Glomerular endothelial cell (primary cell): ENCODE measurements around the gene DIS3L2. TPM values are rescaled to one million over a fixed set of nuclear protein-coding genes. Genes with fewer than 3 reads are reported as not detected.

Experiments
- DNase-seq: peaks from one replicate; pipeline ENCODE4 v3.0.0-alpha.2; 2011; ENCODE audit warnings: low read depth, low spot score; ENCODE audit errors: extremely low read depth
- total RNA-seq: library from RNA; depleted of rRNA; stranded (reverse); fragments of >200 nt; gene quantifications from 2 replicates; pipeline ENCODE4 v1.2.3, GENCODE V29; 2015

DIS3L2 gene
- total RNA-seq, 1 donor from 2014 or later, result 33.5 TPM

DNA sequence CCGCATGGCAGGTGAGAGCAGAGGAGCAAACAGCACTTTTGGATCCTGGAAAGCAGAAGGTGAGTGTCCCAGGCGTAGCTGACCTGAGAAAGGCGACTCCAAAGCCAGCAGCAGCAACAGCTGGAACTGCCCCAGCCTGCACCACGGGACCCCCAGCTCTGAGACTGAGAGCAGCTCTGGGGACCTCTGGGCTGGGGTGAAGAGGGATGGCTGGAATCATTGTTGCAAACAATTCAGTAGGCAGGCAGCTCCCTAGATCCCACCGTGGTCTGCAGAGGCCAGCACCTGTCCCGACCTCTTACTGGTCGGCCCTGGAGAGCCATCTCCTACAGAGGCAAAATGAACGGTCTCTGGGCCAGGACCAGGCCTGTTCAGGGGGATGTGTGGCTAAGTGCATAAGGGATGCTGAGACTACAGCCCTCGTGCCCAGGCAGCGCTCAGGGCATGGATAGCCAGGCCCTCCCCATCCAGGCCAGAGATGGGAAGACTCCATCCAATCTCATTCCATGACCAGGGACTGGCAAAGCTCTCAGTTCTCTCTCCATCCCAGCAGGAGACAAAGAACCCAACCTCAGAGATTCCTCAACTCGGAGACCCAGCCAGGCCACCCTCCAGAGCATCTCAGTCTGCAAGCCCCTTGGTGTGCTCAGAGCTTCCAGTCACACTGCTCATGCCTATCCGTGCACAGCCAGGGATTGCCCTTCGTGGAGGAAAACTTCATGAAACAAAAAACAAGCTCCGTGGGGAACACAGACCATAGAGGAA lies 378.8 kb downstream of the DIS3L2 start:
- no peak for DNase-seq

DNA sequence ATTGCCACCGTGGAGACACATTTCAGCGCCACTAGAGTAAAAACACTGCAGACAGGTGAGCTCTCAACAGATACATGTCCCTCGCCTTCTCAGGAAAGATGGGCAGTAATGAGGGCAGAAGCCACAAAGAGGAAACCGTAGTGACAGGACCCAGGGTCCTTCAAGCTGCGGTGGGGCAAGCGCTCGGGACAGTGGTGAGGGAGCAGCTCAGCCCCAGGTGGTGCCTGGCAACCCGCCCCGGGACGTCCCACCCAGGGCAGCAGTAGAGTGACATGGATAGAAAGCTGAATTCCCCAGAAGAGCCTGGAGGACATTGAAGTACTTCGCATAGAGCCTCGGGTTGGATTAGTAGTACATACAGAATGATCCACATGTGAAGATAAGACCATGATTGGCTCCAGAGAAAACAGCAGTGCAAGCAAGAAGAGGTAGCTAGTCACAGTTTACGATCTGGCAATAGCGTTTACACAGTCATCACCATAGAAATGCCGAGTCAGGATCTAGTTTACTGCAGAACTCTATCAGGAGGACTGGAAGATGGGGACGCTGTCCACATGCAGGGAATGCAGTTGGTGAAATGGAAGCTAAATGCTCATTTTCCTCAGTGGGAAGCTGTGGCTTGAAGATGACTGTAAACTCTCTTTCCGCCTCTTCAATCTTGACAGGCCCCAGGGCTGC lies 379.7 kb downstream of the DIS3L2 start:
- no peak for DNase-seq

DNA sequence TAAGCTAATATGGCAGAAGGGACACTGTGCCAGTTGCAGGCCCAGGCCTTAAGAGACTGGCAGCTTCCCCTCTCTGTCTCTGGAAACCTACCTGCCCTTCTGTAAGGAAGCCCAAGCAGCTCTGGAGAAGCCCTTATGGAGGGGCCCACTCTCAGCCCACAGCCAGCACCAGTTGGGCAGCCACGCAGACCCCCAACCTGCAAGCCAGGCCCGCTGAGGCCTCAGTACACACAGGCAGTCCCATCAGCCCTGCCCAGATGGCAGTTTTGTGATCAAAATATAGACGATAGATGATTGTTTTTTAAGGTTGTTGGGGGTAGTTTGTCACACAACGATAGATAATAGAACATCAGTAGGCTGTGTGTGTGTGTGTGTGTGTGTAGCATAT lies 380.2 kb downstream of the DIS3L2 start:
- DNase-seq, result no peak

DNA sequence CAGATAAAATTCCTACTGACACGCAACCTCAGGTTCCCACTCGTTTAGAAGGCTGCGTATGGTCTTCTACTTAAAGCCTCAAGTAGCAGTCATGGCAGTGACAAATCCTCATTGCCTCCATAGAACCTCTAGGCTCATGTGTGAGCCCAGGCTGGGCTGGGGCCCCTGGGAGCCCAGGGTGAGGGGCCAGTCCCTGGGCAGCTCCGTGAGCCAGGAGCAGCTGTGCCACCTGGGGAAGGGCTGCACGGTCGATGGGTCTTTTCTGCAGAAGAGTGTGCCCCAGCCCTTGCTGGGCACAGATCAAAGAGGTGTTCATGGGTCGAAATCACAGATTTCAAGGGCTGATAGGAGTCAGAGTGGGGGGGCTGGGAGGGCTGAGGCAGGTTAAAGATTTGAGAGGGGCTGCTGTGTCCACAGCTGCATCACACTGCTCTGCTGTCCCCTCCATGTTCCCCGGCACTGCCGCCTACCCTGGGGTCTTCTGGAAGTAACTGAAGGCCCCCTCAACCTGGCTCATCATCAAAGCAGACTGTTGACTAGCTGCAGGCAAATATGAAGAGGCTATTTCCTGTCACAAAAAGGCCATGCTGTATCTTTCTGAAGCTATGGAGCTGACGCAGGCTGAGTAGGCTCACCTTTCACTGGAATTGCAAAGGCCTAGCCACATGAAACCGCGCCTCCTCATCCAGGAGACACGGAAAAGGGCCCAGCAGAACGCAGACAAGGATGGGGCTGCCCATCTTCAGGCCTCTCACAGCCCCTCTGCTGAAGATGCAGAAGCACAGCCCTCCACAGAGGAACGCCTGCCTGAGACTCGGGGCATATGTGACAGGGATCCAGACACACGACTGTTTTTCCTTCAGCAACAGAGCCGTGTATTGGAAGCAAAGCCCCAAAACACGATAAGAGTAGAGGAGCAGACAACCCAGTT lies 381.4 kb downstream of the DIS3L2 start:
- no peak for DNase-seq

DNA sequence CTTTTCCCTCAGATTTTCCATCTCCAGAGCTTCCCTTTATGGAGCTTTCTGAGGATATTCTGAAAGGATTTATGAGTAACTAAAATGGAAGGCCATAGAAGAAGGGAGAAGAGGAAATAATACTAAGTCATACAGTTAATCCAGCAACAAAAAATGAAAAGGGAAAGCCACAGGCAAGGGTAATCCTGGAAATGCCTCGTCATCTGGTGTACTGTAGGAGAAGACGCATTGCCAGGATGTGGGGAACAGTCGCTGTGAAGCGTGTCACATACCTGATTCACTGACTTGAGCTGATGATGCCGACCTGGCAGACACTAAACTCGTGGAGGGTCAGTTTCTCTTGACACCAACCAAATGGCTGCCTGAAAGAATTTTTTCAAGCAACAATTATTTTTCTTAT lies 382.3 kb downstream of the DIS3L2 start:
- DNase-seq, result no peak

DNA sequence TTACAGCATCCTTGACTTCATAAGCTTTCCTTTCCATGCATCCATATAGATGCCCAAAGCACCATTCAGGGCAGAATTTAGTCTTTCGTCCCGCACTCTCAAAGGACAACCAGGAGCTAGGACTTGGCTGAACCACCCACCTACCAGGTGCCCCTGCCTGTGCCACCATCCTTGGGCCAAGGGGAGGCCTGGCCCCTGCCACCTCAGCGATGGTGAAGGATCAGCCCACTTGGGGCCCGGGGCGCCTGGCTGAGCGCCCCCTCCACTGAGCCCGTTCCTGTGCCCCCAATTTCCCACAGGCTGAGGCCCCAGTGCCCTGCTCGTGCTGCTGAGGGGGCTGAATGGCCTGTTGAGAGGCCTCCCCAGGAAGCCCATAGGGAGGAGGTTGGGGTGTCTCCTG lies 383.7 kb downstream of the DIS3L2 start:
- DNase-seq, result no peak

DNA sequence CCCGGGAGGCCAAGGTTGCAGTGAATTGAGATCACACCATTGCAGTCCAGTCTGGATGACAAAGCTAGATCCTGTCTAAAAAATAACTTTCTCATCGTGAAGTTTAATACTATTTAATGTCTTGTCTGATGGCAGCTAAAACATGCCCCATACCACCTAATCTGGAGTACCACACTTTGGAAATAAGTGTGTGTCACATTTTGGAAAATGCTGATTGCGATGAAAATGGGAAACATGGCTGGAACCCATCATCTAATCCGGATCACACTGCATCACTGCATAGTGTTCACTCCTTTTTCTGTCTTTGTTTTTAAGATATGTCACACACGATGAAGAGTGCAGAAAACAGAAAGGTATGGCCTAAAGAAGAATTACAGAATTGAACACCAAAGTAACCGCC lies 385.9 kb downstream of the DIS3L2 start:
- no peak for DNase-seq

DNA sequence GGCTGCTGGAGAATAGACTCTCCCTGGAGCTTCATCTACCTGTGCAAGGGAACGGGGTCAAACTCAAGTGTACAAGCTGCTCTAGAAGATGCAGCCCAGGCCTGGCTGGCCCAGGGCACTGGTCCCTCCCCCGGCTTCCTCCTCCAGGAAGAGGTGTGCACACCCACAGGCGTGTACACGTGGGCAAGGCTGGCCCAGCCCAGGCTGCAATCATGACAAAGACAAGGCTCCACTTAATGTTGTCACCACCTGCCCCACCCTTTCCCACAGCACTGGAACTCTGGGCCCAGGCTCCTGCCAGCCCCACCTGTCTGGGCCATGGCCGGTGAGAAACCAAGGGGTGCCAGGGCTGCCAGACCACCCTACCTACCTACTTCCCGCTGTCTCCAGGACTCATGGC lies 387.4 kb downstream of the DIS3L2 start:
- no peak for DNase-seq

DNA sequence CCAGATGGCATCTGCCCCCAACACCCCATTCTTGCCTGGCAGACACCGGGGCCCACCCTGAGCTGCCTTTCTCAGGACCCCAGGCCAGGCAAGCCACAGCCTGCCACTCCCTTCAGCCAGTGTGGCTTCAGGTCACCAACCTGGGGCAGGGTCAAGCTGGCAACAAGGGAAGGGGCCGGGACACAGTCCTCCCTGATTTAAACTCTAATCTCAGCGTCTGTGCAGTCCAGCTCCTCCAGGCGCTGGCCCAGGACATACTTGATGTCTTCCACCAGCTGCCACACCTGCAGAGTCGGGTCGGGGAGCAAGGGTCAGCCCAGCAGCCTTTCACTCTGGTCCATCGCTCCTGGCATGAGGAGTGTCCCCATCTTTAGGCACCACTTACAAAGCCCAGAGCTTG lies 388.0 kb downstream of the DIS3L2 start:
- no peak for DNase-seq

DNA sequence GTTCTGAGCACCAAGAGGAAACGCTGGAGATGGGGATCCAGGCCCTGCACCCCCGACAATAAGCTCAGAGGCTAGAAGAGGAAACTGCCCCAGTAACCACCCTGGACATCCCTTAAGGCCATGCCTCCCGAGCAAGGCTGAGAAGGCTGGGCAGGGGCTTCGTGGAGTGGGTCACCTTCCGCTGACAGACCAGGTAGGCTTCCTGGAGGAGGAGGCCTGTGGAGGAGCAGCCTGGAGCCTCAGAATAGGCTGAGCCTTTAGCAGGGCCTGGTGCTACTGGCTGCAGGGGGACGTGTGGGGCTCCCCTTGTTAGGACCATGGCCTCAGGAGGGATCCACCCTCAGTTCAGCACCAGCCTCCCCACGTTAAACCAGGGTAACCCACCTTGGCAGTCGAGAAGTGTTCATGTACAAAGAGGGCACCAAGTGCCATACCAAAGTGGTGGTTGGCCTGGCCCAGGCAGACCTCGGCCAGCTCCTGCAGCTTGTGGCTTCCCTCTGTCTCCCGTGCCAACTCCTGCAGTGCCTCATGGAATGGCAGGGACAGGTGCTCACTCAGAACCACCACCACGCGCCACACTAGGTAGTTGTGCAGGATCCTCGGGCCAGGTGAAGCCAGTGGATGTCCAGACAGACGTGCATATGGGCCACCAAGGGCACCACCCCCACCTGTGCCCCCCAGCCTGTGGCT lies 388.6 kb downstream of the DIS3L2 start:
- no peak for DNase-seq

DNA sequence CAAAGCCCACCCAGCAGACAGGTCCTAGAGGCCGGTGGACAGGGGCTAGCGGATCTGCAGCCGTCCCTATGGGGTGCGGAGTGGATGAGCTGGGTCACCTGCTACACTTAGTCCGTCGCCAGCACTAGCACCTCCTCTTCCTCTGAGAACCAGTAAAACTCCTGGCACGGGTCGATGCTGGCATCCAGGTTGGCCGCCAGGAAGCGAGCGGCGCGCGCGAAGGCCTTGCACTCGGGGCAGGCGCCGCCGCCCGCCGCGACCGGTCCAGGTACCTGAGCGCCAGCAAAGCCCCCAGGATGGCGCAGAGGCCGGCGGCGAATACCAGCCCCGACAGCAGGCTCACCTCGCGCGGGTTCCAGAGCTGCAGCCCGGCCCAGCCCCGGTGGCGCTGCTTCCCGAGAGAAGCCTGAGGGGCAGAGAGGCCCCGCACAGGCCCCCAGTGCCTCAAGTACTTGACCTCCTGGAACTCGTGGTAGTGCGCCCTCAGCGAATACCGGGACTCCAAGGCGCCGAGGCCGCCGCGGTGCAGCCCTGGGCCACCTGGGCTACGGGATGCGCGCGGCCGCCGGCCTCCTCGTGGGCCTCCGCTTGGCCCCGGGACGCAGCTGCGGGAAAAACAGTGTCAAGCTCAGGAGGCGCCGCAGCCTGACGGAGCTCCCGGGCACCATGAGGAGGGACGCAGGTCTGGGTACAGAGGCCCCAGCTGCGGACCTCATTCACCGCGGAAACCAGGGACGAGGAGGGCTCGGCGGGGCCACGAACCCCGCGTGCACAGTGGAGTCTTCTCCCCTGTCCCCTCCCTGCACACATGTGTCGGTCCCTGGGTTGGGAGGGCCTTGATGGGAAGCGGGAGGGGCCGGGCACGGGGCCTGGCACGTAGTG lies 389.5 kb downstream of the DIS3L2 start:
- DNase-seq, result no peak

DNA sequence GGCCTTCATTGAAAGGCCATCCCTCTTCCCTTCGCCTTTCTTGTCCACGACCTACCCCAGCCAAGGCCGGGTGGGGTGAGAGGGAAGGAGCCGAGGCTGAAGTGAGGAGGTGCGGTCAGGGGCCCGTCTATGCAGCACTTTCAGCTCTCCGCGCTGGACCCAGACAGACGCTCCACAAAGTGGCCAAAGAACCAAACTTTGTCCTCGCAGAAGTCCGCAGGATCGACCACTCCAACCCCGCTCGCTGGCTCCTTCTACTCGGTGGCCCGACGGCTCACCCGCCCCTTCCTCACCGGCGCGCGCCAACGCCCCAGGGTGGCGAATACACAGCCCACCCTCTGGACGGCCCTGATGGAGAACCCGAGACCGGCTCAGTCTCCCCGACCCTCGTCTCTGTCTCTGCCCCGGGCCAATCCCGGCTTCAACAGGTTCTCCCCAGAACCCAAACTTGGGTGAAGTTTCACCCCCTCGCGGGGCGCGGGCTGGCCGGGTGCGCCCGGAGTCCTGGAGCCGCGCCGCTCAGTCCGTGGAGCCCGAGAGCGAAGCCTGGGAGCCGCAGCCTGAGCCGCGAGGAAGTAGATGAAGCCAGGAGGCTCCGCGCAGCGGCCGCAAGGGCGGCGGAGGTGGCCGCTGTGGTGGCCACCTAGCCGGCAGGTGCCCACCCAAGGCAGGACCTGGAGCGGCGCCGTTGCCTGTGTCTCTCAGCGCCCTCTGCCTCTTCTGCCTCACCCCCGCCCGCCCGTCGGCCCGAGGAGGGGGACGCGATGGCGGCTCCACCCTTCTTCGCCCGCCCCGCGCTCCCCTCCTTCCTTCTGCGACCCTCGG lies 390.4 kb downstream of the DIS3L2 start:
- DNase-seq, result no peak

DNA sequence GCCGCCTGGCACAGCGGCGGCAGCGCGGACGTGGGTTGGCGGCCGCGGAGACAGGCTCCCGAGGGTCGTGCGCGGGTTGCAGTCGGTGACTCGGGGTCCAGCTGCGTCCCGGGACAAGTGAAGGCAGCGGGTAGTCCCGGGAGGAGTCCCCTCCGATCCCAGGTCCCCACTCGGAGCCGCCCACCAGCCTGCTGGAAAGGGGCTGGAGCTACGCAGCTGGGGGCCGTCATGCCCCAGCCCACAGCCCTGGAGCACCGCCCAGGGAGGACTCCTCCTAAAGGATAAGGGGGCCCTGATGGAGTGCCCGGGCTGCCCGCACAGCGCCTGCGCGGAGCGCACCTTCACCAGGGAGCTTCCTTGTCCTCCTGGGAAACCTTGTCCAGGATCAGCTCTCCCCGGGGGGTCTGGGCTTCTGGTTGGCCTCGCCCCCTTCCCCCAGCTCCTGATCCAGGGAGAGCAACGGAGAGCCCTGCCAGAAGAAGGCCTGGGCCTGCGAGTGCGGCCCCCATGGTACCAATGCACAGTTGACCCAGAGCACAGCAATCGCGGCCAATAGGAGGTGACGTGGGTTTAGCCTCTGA lies 391.1 kb downstream of the DIS3L2 start:
- no peak for DNase-seq

DNA sequence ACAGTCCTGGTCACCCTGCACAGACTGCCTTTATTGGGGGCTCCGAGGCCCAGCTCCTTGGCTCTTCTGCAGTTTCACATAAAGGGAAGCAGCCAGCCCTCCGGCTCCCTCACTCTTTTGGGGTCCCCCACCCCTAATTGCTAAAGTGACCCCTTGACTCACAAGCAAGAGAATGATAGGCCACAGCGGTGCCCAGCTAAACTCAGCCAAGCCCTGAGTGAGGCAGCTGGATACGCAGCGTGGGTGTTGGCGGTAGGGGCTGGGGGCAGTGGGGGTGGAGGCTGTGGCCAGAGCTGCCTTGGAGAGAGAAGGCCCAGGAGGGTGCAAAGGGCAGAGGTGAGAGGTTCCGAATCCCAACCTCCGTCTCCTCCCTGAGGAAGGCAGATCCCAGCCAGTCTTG lies 391.6 kb downstream of the DIS3L2 start:
- no peak for DNase-seq

DNA sequence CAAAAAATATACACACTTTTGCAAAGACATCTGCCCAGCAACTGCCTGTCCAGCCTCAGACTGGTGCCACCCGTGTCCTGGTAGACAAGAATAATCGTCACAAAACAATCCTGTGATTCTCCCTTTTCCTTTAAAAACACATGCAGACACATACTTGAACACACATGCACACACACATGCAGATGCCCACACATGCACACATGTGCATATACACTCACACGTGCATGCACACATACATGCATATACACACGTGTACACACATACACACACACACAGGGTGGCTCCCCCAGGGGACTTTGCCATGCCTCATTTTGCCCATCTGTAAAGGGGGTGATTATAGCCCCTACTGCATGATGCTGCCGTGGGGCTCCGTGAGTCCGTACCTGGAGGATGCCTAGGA lies 392.1 kb downstream of the DIS3L2 start:
- DNase-seq, result no peak

DNA sequence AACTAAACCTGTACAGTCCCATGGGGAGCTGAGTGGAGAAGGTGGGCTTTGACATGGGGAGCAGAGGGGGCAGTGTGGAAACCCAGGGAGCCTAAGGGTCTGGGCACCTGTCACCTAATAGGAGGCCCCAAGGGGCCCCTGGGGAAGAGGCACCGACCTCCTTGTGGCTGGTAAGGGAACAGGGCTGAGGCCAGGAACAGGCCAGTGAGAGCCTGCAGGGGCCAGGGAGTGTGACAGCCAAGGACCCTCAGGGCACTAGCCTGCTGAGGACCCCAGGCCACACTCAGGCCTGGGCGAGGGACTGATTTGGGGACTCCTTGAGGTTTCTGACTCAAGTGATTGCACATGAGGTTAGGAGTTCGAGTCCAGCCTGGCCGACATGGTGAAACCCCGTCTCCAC lies 392.6 kb downstream of the DIS3L2 start:
- no peak for DNase-seq

DNA sequence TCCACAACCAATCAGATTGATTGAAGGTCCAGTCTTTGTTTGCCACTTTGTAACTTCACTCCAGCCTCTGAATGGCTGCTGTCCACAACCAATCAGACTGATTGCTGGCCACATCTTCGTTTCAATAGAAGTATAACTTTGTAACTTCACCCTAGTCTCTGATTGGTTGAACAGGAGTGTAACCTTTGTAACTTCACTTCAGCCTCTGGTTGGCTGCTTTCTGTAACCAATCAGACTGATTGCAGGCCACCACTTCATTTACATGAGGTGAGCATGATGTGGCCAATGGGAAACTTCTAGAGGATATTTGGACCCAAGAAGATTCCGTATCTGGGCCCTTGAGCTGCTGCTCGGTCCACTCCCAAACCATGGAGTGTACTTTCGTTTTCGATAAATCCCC lies 400.1 kb downstream of the DIS3L2 start:
- DNase-seq, result no peak

DNA sequence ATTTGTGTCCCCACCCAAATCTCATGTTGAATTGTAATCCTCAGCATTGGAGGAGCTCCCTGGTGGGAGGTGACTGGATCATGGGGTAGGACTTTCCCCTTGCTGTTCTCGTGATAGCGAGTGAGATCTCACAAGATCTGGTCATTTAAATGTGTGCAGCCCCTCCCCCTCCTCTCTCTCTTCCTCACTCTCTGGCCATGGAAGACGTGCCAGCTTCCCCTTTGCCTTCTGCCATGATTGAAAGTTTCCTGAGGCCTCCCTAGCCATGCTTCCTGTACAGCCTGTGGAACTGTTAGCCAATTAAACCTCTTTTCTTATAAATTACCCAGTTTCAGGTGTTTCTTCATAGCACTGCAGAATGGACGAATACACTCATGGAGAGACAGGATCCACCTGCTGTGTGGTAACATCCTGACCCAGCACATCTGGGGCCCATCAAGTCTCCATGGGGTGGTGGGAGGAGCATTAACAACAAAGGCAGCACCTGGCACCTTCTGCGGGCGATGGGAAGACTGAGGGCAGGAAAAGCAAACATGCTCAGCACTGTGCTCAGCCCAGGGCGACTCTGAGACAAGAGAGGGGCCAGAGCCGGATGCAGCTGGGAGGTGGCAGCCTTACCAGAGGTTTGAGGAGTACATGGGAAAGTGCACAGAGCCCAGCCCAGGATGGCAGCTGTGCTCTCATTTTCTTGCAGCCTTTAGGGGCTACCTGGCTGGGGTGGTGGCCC lies 400.8 kb downstream of the DIS3L2 start:
- DNase-seq, result no peak
